ENCODE results near the gene MUC5B. TPM values are rescaled to one million over a fixed set of nuclear protein-coding genes. Genes with fewer than 3 reads are reported as not detected.
A peak's percentile ranks its signal among the peaks of the same experiment; 100 is the strongest.

The MUC5B gene
- total and polyA plus RNA-seq, 2 of the 13 experiments (the other 11 are each of a cell fraction or from before 2014, with no cell fraction given) = 0.01 TPM; not detected in 1

DNA sequence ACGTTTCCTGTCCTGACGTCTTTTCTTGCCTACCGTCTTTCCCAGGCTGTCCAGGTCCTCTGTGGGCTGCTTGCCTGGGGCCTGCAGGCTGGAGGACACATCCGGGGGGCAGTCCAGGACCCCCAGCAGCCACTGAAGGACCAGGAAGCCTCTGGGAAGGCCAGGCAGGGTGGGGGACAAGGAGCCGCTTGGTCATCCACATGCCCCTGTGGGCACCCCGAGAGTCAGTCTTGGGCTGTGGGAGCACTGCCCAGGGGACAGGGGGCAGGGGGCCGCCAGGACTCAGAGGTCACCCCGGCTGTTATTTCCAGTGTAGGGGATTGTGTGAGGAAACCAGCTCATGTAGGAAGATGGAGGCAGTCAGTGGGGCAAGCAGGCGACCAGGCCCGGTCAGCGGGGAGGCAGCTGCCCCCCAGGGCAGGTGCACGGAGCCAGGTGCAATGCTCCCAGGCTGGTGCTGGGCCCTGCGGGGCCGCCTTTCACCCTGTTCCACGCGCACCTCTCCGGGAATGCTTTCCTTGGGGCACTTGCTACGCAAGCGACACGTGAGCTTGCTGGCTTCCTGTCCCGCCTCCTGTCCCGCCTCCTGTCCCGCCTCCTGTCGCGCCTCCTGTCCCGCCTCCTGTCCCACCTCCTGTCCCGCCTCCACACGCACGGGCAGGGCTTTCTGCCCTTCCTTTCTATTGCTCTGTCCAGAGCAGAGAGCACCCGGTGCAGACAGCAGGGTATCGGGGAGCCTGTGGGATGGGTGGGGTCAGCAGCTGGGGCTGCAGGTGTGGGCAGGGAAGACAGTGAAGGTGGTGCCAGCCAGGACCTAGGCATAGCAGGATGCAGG lies 39.5 kb downstream of the MUC5B start (continued):
- TF ChIP-seq, protein P1, sequence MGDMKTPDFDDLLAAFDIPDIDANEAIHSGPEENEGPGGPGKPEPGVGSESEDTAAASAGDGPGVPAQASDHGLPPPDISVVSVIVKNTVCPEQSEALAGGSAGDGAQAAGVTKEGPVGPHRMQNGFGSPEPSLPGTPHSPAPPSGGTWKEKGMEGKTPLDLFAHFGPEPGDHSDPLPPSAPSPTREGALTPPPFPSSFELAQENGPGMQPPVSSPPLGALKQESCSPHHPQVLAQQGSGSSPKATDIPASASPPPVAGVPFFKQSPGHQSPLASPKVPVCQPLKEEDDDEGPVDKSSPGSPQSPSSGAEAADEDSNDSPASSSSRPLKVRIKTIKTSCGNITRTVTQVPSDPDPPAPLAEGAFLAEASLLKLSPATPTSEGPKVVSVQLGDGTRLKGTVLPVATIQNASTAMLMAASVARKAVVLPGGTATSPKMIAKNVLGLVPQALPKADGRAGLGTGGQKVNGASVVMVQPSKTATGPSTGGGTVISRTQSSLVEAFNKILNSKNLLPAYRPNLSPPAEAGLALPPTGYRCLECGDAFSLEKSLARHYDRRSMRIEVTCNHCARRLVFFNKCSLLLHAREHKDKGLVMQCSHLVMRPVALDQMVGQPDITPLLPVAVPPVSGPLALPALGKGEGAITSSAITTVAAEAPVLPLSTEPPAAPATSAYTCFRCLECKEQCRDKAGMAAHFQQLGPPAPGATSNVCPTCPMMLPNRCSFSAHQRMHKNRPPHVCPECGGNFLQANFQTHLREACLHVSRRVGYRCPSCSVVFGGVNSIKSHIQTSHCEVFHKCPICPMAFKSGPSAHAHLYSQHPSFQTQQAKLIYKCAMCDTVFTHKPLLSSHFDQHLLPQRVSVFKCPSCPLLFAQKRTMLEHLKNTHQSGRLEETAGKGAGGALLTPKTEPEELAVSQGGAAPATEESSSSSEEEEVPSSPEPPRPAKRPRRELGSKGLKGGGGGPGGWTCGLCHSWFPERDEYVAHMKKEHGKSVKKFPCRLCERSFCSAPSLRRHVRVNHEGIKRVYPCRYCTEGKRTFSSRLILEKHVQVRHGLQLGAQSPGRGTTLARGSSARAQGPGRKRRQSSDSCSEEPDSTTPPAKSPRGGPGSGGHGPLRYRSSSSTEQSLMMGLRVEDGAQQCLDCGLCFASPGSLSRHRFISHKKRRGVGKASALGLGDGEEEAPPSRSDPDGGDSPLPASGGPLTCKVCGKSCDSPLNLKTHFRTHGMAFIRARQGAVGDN (CRISPR knock-in tag; IDR thresholded peaks at IDR 0.05) = peak; percentile 88
- TF ChIP-seq AGO2 (optimal IDR thresholded peaks at IDR 0.05; ENCODE audit: low read depth, low read length) (peak; percentile 29), ZNF432 (CRISPR knock-in tag; IDR thresholded peaks at IDR 0.05; ENCODE audit: borderline replicate concordance) (no peak), ZNF101 (CRISPR knock-in tag; IDR thresholded peaks at IDR 0.05; ENCODE audit: borderline replicate concordance, low read depth) (no peak), SMAD3 (CRISPR knock-in tag; IDR thresholded peaks at IDR 0.05) (peak; percentile 39; the same call in 1 of the 2 replicates), PCBP2 (optimal IDR thresholded peaks at IDR 0.05; ENCODE audit: low read depth, low read length, poor library complexity, severe bottlenecking) (no peak), ZNF572 (CRISPR knock-in tag; IDR thresholded peaks at IDR 0.05) (no peak; the same call in 1 of the 2 replicates), ZNF776 (CRISPR knock-in tag; IDR thresholded peaks at IDR 0.05) (peak; percentile 87; the same call in 1 of the 2 replicates), MEIS2 (CRISPR knock-in tag; IDR thresholded peaks at IDR 0.05) (peak; percentile 15; the same call in 1 of the 2 replicates), NFKB2 (CRISPR knock-in tag; IDR thresholded peaks at IDR 0.05; ENCODE audit: borderline replicate concordance) (0 out of 2 replicates have a peak, but pooled peaks have one; percentile 59), ZNF251 (CRISPR knock-in tag; IDR thresholded peaks at IDR 0.05) (no peak), ZNF274 (CRISPR knock-in tag; IDR thresholded peaks at IDR 0.05) (peak; percentile 2; the same call in 1 of the 2 replicates), ZBTB42 (CRISPR knock-in tag; IDR thresholded peaks at IDR 0.05) (no peak), YEATS2 (CRISPR knock-in tag; IDR thresholded peaks at IDR 0.05; ENCODE audit: borderline replicate concordance) (peak; percentile 83), HNF4G (IDR thresholded peaks at IDR 0.05; ENCODE audit: borderline replicate concordance, low read depth, low read length) (no peak), HNF4G (CRISPR knock-in tag; IDR thresholded peaks at IDR 0.05; ENCODE audit: borderline replicate concordance, low read depth) (no peak)
- TF ChIP-seq, protein P2, sequence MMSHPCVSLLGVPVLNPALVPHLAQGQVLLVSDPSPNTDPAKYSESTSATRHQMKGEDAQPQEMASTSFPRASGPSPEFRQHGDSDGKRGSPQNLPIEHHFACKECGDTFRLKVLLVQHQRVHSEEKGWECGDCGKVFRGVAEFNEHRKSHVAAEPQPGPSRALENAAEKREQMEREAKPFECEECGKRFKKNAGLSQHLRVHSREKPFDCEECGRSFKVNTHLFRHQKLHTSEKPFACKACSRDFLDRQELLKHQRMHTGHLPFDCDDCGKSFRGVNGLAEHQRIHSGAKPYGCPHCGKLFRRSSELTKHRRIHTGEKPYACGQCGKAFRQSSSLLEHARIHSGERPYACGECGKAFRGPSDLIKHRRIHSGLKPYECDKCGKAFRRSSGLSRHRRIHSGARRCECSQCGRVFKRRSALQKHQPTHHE (CRISPR knock-in tag; IDR thresholded peaks at IDR 0.05; ENCODE audit: borderline replicate concordance) = 0 out of 2 replicates have a peak, but pooled peaks have one; percentile 12
- TF ChIP-seq, protein P3, sequence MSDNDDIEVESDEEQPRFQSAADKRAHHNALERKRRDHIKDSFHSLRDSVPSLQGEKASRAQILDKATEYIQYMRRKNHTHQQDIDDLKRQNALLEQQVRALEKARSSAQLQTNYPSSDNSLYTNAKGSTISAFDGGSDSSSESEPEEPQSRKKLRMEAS (IDR thresholded peaks at IDR 0.05) = peak; percentile 94
- TF ChIP-seq, protein P4, sequence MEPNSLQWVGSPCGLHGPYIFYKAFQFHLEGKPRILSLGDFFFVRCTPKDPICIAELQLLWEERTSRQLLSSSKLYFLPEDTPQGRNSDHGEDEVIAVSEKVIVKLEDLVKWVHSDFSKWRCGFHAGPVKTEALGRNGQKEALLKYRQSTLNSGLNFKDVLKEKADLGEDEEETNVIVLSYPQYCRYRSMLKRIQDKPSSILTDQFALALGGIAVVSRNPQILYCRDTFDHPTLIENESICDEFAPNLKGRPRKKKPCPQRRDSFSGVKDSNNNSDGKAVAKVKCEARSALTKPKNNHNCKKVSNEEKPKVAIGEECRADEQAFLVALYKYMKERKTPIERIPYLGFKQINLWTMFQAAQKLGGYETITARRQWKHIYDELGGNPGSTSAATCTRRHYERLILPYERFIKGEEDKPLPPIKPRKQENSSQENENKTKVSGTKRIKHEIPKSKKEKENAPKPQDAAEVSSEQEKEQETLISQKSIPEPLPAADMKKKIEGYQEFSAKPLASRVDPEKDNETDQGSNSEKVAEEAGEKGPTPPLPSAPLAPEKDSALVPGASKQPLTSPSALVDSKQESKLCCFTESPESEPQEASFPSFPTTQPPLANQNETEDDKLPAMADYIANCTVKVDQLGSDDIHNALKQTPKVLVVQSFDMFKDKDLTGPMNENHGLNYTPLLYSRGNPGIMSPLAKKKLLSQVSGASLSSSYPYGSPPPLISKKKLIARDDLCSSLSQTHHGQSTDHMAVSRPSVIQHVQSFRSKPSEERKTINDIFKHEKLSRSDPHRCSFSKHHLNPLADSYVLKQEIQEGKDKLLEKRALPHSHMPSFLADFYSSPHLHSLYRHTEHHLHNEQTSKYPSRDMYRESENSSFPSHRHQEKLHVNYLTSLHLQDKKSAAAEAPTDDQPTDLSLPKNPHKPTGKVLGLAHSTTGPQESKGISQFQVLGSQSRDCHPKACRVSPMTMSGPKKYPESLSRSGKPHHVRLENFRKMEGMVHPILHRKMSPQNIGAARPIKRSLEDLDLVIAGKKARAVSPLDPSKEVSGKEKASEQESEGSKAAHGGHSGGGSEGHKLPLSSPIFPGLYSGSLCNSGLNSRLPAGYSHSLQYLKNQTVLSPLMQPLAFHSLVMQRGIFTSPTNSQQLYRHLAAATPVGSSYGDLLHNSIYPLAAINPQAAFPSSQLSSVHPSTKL (CRISPR knock-in tag; IDR thresholded peaks at IDR 0.05) = peak; percentile 29; the same call in 1 of the 2 replicates

Measured in HepG2 (cell line).